Caco-2 (cell line): ENCODE measurements around the gene AOPEP. TPM values are rescaled to one million over a fixed set of nuclear protein-coding genes. Genes with fewer than 3 reads are reported as not detected.
"Not testable (repeated sequence)": the region's sequence is repeated elsewhere in the genome, so short reads cannot be mapped to it uniquely, and the experiment has no call there.

Experiments
- BruUV-seq: library from RNA; stranded (reverse); fragments of 400-500 nt; replicated peaks from 2 replicates; lab custom pipeline; 2021; lab: Mats Ljungman, UMichigan
- CTCF ChIA-PET: fragments of 300-600 bp; sonication (Branson Sonifier 250); formaldehyde crosslinking; loops from one replicate; lab custom pipeline; 2022; ENCODE audit warnings: antibody characterized with exemption; lab: Charles Lee
- POLR2A ChIA-PET: fragments of 300-600 bp; sonication (Branson Sonifier 250); formaldehyde crosslinking; loops from one replicate; lab custom pipeline; 2022; ENCODE audit warnings: antibody characterized with exemption; lab: Charles Lee
- DNase-seq, 2 experiments: peaks; one replicate each; pipeline versions ENCODE4 v3.0.0 to v3.0.0-alpha.2; 2020 to 2022
- H3K27me3 ChIP-seq: replicated peaks from 2 replicates; pipeline ENCODE4 v1.6.0; 2011; ENCODE audit warnings: low read length; ENCODE audit not compliant: control insufficient read depth, insufficient read depth
- H3K36me3 ChIP-seq: 2 replicates; pipeline ENCODE4 v1.5.1; 2011; ENCODE audit warnings: low read length; ENCODE audit not compliant: control insufficient read depth, insufficient read depth
- H3K4me1 ChIP-seq: fragments of 250-450 bp; sonication (Bioruptor Pico); 2 replicates; pipeline ENCODE4 v1.5.1; 2020; ENCODE audit warnings: mild to moderate bottlenecking
- H3K4me3 ChIP-seq: 2 replicates; pipeline ENCODE4 v1.5.1; 2011; ENCODE audit warnings: low read depth, mild to moderate bottlenecking, control low read depth, low read length
- H3K9me3 ChIP-seq: fragments of 250-450 bp; sonication (Bioruptor Pico); 2 replicates; pipeline ENCODE4 v1.5.1; 2020; ENCODE audit warnings: mild to moderate bottlenecking, moderate library complexity
- H3K27ac Mint-ChIP-seq: one replicate; pipeline ENCODE4 v1.8.0; 2022; ENCODE audit warnings: mixed read lengths; ENCODE audit not compliant: unreplicated experiment
- H3K27me3 Mint-ChIP-seq: one replicate; pipeline ENCODE4 v1.8.0; 2022; ENCODE audit warnings: mixed read lengths; ENCODE audit not compliant: insufficient read depth, unreplicated experiment
- H3K36me3 Mint-ChIP-seq: one replicate; pipeline ENCODE4 v1.8.0; 2022; ENCODE audit warnings: mild to moderate bottlenecking, mixed read lengths; ENCODE audit not compliant: insufficient read depth, unreplicated experiment
- H3K4me1 Mint-ChIP-seq: one replicate; pipeline ENCODE4 v1.8.0; 2022; ENCODE audit warnings: low read depth, mixed read lengths; ENCODE audit not compliant: unreplicated experiment
- H3K4me3 Mint-ChIP-seq: one replicate; pipeline ENCODE4 v1.8.0; 2022; ENCODE audit warnings: mild to moderate bottlenecking, moderate library complexity, mixed read lengths; ENCODE audit not compliant: unreplicated experiment
- H3K9me3 Mint-ChIP-seq: one replicate; pipeline ENCODE4 v1.8.0; 2022; ENCODE audit warnings: mixed read lengths; ENCODE audit not compliant: unreplicated experiment
- CTCF ChIP-seq, 2 experiments: fragments of 200-600 bp in 1 of 2; IDR thresholded peaks; 1 replicate in 1 of 2; 2 replicates in 1 of 2; pipeline versions ENCODE4 v1.5.1 to v1.8.0; 2011 to 2022; ENCODE audit warnings: antibody characterized with exemption in 1 of 2, control low read depth in 1 of 2, inconsistent platforms in 1 of 2, low read depth in 1 of 2, low read length in 1 of 2, mild to moderate bottlenecking in 1 of 2, moderate library complexity in 1 of 2; ENCODE audit not compliant: insufficient read depth in 1 of 2, severe bottlenecking in 1 of 2, unreplicated experiment in 1 of 2
- intact Hi-C: fragments of 100-400 bp; cut with micrococcal nuclease; formaldehyde crosslinking; loops from one replicate; pipeline ENCODE4 v1.10.0; 2022; ENCODE audit not compliant: unreplicated experiment
- total RNA-seq: library from RNA; stranded (reverse); gene quantifications from 2 replicates; pipeline ENCODE4 v1.2.3, GENCODE V29; 2022

Gene AOPEP
- total RNA-seq, 1 experiment from 2014 or later: 63.3 TPM

GRCh38 chr9:94843134-94843533, 116.6 kb downstream of the AOPEP start:
- Histone ChIP-seq H3K9me3 (no peaks in the 10 kb centered on the region), H3K4me3 (no peak overlapping the region), H3K36me3 (no peaks in the 10 kb centered on the region), H3K4me1 (peaks cover 6% of the 10 kb centered on the region), H3K27me3 (no peaks in the 10 kb centered on the region)
- no peaks in the 10 kb centered on the region for H3K27me3 Mint-ChIP-seq
- DNase-seq: no peak
- peak overlapping the region; percentile 43 for H3K27ac Mint-ChIP-seq
- no peak overlapping the region for H3K4me3 Mint-ChIP-seq
- H3K36me3 Mint-ChIP-seq: peaks cover 13% of the 10 kb centered on the region
- ChIA-PET POLR2A (no interaction called here), CTCF (no interaction called here)
- no TSS peak for BruUV-seq
- intact Hi-C loops: no loop called here
- peaks cover 16% of the 10 kb centered on the region for H3K9me3 Mint-ChIP-seq
- peaks cover 19% of the 10 kb centered on the region for H3K4me1 Mint-ChIP-seq
- no peak for TF ChIP-seq CTCF (IDR thresholded peaks at IDR 0.05; ENCODE audit: insufficient read depth in 1 of 2, low read depth in 1 of 2, low read length in 1 of 2, severe bottlenecking in 1 of 2, unreplicated experiment in 1 of 2)

GRCh38 chr9:94846739-94847138, 120.2 kb downstream of the AOPEP start:
- BruUV-seq: no TSS peak
- Mint-ChIP-seq H3K27me3 (no peaks in the 10 kb centered on the region), H3K27ac (peak overlapping the region; percentile 24), H3K4me1 (peaks cover 19% of the 10 kb centered on the region), H3K4me3 (no peak overlapping the region), H3K9me3 (peaks cover 10% of the 10 kb centered on the region), H3K36me3 (peaks cover 13% of the 10 kb centered on the region)
- DNase-seq: no peak
- Histone ChIP-seq H3K9me3 (no peaks in the 10 kb centered on the region), H3K4me1 (peaks cover 6% of the 10 kb centered on the region), H3K4me3 (no peak overlapping the region), H3K36me3 (no peaks in the 10 kb centered on the region), H3K27me3 (no peaks in the 10 kb centered on the region)
- CTCF ChIA-PET: no interaction called here
- POLR2A ChIA-PET: no interaction called here
- TF ChIP-seq CTCF (IDR thresholded peaks at IDR 0.05; ENCODE audit: insufficient read depth in 1 of 2, low read depth in 1 of 2, low read length in 1 of 2, severe bottlenecking in 1 of 2, unreplicated experiment in 1 of 2): no peak
- intact Hi-C loops: no loop called here

GRCh38 chr9:94847486-94847885, 121.0 kb downstream of the AOPEP start:
- Histone ChIP-seq H3K4me3 (no peak overlapping the region), H3K9me3 (no peaks in the 10 kb centered on the region), H3K36me3 (no peaks in the 10 kb centered on the region), H3K4me1 (peaks cover 10% of the 10 kb centered on the region), H3K27me3 (no peaks in the 10 kb centered on the region)
- H3K9me3 Mint-ChIP-seq: peaks cover 10% of the 10 kb centered on the region
- no peak overlapping the region for H3K4me3 Mint-ChIP-seq
- peaks cover 13% of the 10 kb centered on the region for H3K36me3 Mint-ChIP-seq
- H3K27me3 Mint-ChIP-seq: no peaks in the 10 kb centered on the region
- peak overlapping the region; percentile 24 for H3K27ac Mint-ChIP-seq
- POLR2A ChIA-PET: no interaction called here
- peaks cover 25% of the 10 kb centered on the region for H3K4me1 Mint-ChIP-seq
- no TSS peak for BruUV-seq
- CTCF ChIA-PET: no interaction called here
- intact Hi-C loops: no loop called here
- DNase-seq: no peak
- no peak for TF ChIP-seq CTCF (IDR thresholded peaks at IDR 0.05; ENCODE audit: insufficient read depth in 1 of 2, low read depth in 1 of 2, low read length in 1 of 2, severe bottlenecking in 1 of 2, unreplicated experiment in 1 of 2)

- H3K4me3 Mint-ChIP-seq, H3K36me3 ChIP-seq, H3K4me3 ChIP-seq, H3K36me3 Mint-ChIP-seq, intact Hi-C loops, H3K27me3 ChIP-seq, H3K9me3 Mint-ChIP-seq, H3K9me3 ChIP-seq, H3K27ac Mint-ChIP-seq, H3K27me3 Mint-ChIP-seq, CTCF ChIA-PET, BruUV-seq, DNase-seq, POLR2A ChIA-PET: not testable (repeated sequence)
- H3K4me1 ChIP-seq: peaks cover 15% of the 10 kb centered on the region
- H3K4me1 Mint-ChIP-seq: peaks cover 18% of the 10 kb centered on the region
Measured at GRCh38 chr9:94848791-94849190, 122.3 kb downstream of the AOPEP start.
